AG09309 (cell line): Measurements from ENCODE around the gene VWA2.

ENCODE experiments used
- DNase-seq: peaks from one replicate; pipeline ENCODE4 v3.0.0-alpha.2; 2010; ENCODE audit warnings: low read depth
- H3K4me3 ChIP-seq: 2 replicates; pipeline ENCODE4 v1.5.1; 2011; ENCODE audit warnings: mild to moderate bottlenecking, low read depth, low read length, moderate library complexity; ENCODE audit not compliant: control insufficient read depth
- TF ChIP-seq, protein P1 (sequence below): IDR thresholded peaks from 2 replicates; pipeline ENCODE4 v1.5.1; 2011; ENCODE audit warnings: mild to moderate bottlenecking, low read depth, low read length, inconsistent platforms; ENCODE audit not compliant: insufficient read depth, control insufficient read depth; ENCODE audit errors: missing control alignments

The VWA2 gene

DNA sequence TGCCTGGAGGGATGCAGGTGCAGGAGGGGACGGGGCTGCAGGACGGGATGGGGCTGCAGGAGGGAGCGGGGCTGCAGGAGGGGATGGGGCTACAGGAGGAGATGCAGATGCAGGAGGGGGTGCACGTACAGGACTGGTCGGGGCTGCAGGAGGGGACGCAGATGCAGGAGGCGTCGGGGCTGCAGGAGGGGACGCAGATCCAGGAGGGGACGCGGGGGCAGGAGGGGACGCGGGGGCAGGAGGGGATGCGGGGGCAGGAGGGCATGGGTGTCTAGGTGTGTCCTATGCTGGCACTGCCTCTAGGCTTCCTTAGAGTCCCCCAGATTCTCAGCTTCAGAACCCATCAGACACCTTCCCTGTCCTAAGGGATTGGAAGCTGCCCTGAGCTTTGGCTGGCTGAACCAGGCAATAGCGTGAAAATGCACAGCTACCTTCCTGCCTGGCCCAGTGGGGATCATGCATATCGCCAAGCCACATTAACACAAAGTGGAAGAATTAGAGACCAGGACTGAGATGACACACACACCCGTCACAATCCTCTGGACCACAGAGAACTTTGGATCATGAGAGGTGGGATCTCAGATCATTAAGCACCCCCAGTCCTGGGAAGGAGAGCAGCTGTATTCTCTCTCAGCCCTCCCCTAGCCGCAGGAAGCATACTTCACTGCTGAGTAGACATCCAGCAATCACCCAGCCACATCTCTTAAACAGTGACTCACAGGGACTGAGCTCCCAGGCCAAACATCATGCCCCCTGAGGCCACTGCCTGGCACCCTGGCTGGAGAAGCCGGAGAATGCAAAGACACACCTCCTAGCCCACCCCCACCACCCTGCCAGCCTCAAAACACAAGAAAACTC, 67.3 kb downstream of the VWA2 start:
- H3K4me3 ChIP-seq = no peak overlapping the region
- DNase-seq = peak; percentile 69
- TF ChIP-seq, protein P1, sequence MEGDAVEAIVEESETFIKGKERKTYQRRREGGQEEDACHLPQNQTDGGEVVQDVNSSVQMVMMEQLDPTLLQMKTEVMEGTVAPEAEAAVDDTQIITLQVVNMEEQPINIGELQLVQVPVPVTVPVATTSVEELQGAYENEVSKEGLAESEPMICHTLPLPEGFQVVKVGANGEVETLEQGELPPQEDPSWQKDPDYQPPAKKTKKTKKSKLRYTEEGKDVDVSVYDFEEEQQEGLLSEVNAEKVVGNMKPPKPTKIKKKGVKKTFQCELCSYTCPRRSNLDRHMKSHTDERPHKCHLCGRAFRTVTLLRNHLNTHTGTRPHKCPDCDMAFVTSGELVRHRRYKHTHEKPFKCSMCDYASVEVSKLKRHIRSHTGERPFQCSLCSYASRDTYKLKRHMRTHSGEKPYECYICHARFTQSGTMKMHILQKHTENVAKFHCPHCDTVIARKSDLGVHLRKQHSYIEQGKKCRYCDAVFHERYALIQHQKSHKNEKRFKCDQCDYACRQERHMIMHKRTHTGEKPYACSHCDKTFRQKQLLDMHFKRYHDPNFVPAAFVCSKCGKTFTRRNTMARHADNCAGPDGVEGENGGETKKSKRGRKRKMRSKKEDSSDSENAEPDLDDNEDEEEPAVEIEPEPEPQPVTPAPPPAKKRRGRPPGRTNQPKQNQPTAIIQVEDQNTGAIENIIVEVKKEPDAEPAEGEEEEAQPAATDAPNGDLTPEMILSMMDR = no peak

DNA sequence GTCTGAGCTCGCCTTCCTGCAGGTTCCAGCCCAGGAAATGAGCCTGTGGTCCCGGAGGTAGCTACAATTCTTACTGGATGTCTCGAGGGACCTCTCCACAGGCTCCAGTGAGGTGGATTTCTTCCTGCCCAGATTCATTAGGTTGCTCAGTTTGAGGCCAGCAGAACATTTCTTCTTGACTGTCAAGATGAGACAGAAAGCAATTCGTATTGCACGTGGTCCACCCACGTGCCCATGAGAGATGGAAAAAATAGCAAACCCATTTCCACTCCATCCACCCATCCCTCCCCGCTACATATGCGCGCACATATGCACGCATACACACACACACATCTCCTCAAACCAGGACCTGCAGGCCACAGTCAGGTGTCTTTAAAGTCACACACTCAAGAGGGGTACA, 68.7 kb downstream of the VWA2 start:
- H3K4me3 ChIP-seq = no peak overlapping the region
- no peak for DNase-seq
- TF ChIP-seq, protein P1 = no peak

DNA sequence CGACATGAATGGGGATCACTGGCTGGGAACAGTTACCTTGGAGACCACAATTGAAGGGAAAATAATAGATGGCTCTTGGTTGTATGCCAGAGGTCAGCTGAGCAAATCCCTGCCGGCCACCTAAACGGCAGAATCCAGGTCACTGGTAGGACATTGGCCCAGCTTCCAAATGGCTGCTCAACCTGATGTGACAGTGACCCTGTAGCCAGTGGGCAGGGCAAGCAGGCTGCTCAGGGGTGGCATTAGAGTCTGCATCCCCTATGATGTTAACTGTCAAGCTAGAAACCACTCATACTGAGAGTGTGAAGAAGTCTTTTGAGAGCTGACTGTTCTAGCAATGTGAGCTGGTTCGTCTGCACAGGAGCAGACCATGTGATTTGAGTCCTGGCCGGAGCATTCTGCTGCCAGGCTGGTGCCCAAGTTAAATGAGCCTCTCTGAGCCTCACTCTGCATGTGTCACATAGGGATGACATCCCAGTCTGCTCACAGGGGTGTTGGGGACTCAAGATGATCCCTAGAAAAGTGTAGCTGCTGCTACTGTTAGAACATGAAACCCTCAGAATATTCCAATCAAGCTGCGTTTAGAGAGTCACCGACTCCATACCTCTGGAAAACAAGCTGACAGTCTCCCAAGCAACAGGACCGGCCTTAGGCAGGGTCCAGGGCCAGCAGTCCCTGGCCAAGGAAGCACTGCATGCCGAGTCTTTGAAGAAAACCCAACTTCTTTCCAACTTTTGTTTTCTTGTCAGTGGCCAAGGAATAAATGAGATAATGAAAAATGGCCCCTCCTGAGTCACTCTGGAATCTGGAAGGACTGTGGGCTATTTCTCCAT, 69.7 kb downstream of the VWA2 start:
- H3K4me3 ChIP-seq = no peak overlapping the region
- DNase-seq = no peak
- TF ChIP-seq, protein P1 = no peak

DNA sequence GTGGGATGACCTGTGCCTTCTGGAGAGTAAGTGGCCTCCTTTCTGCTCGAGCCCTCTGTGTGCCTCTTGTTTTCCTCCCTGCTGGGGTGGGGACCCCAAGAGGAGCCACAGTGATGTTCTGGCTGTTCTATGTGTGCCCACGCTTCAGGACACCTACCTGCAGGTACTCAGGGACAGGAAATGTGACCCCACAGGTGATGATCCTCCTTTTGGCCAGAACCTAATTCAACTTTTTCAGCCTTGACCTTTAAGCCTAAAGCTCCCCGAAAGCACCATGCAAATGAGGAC, 70.3 kb downstream of the VWA2 start:
- no peak overlapping the region for H3K4me3 ChIP-seq
- TF ChIP-seq, protein P1 = no peak
- no peak for DNase-seq

DNA sequence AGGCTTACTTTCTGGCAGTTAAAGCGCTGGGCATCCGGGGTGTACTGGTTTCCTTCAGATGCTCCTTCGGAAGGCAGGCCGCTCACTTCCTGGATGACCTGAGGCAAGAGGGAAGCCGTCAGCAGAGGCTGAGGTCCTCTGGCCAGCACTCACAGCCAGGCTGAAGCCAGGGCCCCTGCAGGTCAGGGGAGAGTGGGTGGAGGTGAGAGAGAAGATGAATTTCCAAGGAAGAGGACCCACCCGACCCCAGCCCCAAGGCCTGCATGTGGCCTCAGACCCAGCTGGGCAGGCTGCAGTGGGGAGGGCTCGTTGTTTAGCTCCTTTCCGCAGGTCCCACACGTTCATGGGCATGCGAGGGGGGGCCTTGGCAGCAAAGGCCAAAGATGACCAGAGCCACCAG, 71.3 kb downstream of the VWA2 start:
- TF ChIP-seq, protein P1 = no peak
- no peak for DNase-seq
- no peak overlapping the region for H3K4me3 ChIP-seq

DNA sequence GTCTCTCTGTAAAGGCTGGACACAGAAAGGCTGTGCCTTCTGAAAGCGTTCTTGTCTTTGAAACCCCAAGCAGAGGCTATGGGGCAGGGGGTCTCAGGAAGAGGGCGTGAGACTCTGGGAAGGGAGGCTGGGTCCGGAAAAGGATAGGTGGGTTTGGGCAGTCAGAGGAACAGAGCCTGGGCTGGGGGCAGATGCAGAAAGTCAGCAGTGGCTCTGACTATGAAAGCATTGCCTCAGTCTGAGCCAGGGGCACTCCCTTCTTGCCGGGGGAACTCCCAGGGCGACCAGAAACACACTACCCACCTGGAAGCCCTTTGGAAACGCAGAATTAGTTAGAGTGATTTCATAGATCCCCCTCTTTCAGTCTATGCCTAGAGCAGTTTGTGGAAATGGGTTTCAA, 72.0 kb downstream of the VWA2 start:
- TF ChIP-seq, protein P1 = no peak
- no peak for DNase-seq

More for the DNA sequence above, 72.0 kb downstream of the VWA2 start:
- H3K4me3 ChIP-seq = no peak overlapping the region
